SK-N-MC (cell line): ENCODE data around the gene IZUMO1R.

Experiments
- EZH2 ChIP-seq: fragments of 200-600 bp; sonication (generic); IDR thresholded peaks from one replicate; pipeline ENCODE4 v1.6.1; 2017; ENCODE audit warnings: antibody characterized with exemption
- FOXP2 ChIP-seq: optimal IDR thresholded peaks from 2 replicates; pipeline ENCODE3; 2011; ENCODE audit warnings: mild to moderate bottlenecking, moderate library complexity; ENCODE audit not compliant: insufficient read depth; ENCODE audit errors: extremely low read length, control extremely low read depth
- POLR2AphosphoS5 ChIP-seq: IDR thresholded peaks from 2 replicates; pipeline ENCODE4 v1.6.1; 2012; ENCODE audit warnings: mild to moderate bottlenecking, low read depth, low read length, borderline replicate concordance

GRCh38 chr11:94283678-94284077, 20.7 kb upstream of the IZUMO1R start:
- TF ChIP-seq POLR2AphosphoS5, result no peak
- TF ChIP-seq EZH2, result no peak
- TF ChIP-seq FOXP2, result no peak
